ENCODE measurements around the gene IQSEC1.
"Not testable (repeated sequence)": the region's sequence is repeated elsewhere in the genome, so short reads cannot be mapped to it uniquely, and the experiment has no call there.

Gene IQSEC1

GRCh38 chr3:12859840-12860239 lies 213.4 kb downstream of the IQSEC1 start:
- no peaks in the 10 kb centered on the region for H3K79me2 ChIP-seq (ENCODE audit: insufficient read depth, low read length)
- no peak for TF ChIP-seq EZH2phosphoT487 (conservative IDR thresholded peaks at IDR 0.05; ENCODE audit: low read length)
- TF ChIP-seq, protein P1, sequence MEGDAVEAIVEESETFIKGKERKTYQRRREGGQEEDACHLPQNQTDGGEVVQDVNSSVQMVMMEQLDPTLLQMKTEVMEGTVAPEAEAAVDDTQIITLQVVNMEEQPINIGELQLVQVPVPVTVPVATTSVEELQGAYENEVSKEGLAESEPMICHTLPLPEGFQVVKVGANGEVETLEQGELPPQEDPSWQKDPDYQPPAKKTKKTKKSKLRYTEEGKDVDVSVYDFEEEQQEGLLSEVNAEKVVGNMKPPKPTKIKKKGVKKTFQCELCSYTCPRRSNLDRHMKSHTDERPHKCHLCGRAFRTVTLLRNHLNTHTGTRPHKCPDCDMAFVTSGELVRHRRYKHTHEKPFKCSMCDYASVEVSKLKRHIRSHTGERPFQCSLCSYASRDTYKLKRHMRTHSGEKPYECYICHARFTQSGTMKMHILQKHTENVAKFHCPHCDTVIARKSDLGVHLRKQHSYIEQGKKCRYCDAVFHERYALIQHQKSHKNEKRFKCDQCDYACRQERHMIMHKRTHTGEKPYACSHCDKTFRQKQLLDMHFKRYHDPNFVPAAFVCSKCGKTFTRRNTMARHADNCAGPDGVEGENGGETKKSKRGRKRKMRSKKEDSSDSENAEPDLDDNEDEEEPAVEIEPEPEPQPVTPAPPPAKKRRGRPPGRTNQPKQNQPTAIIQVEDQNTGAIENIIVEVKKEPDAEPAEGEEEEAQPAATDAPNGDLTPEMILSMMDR (IDR thresholded peaks at IDR 0.05; ENCODE audit: insufficient read depth, low read length, poor library complexity, severe bottlenecking) = no peak
- no peak overlapping the region for H3K27ac ChIP-seq (ENCODE audit: low read depth, low read length)

GRCh38 chr3:12856626-12857025 lies 216.6 kb downstream of the IQSEC1 start:
- Histone ChIP-seq H3K27ac (ENCODE audit: low read depth, low read length) (no peak overlapping the region), H3K79me2 (ENCODE audit: insufficient read depth, low read length) (no peaks in the 10 kb centered on the region), H4K20me1 (ENCODE audit: low read depth, low read length) (no peaks in the 10 kb centered on the region), H2AFZ (ENCODE audit: low read depth, low read length, severe bottlenecking) (no peak overlapping the region), H3K9me2 (replicated peaks; ENCODE audit: insufficient read depth, low read length) (no peaks in the 10 kb centered on the region), H3K36me3 (ENCODE audit: low read length) (no peaks in the 10 kb centered on the region), H3K9ac (ENCODE audit: low read length) (no peak overlapping the region), H3F3A (ENCODE audit: insufficient read depth) (no peaks in the 10 kb centered on the region), H3K4me2 (ENCODE audit: low read depth, low read length, poor library complexity, severe bottlenecking) (no peak overlapping the region), H3K9me3 (ENCODE audit: insufficient read depth, low read length) (no peaks in the 10 kb centered on the region), H3K4me3 (ENCODE audit: insufficient read depth, low read length, poor library complexity, severe bottlenecking) (no peak overlapping the region), H3K27me3 (ENCODE audit: low read length) (no peaks in the 10 kb centered on the region)
- TF ChIP-seq, protein P1 (IDR thresholded peaks at IDR 0.05; ENCODE audit: insufficient read depth, low read length, poor library complexity, severe bottlenecking) = no peak
- TF ChIP-seq EZH2phosphoT487 (conservative IDR thresholded peaks at IDR 0.05; ENCODE audit: low read length) = no peak

More at GRCh38 chr3:12859840-12860239, 213.4 kb downstream of the IQSEC1 start:
- Histone ChIP-seq H3K4me3 (ENCODE audit: insufficient read depth, low read length, poor library complexity, severe bottlenecking) (no peak overlapping the region), H4K20me1 (ENCODE audit: low read depth, low read length) (no peaks in the 10 kb centered on the region), H3K9me3 (ENCODE audit: insufficient read depth, low read length) (no peaks in the 10 kb centered on the region), H3K9ac (ENCODE audit: low read length) (no peak overlapping the region), H3K36me3 (ENCODE audit: low read length) (no peaks in the 10 kb centered on the region), H3K4me2 (ENCODE audit: low read depth, low read length, poor library complexity, severe bottlenecking) (no peak overlapping the region), H2AFZ (ENCODE audit: low read depth, low read length, severe bottlenecking) (no peak overlapping the region), H3K27me3 (ENCODE audit: low read length) (no peaks in the 10 kb centered on the region), H3K9me2 (replicated peaks; ENCODE audit: insufficient read depth, low read length) (no peaks in the 10 kb centered on the region), H3F3A (ENCODE audit: insufficient read depth) (no peaks in the 10 kb centered on the region)

DNA sequence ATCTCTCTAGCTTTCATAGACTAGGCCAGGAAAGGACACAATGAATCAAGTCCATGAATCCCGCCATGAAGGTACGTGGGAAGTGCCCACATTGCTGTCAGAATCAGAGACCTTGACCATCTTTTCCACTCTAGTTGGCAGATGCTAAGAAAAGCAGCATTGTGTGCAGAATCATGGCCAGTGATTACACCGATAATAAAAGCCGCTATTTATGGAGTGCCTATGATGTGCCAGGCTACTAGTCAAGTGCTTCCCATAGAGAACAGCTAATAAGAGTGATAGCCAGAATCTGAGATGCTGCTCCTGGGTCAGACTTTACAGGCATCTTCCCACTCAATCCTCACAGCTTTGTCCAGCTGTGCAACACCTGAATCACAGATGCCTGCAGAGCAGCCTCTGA lies 218.7 kb downstream of the IQSEC1 start:
- Histone ChIP-seq H3F3A (ENCODE audit: insufficient read depth) (no peaks in the 10 kb centered on the region), H3K36me3 (ENCODE audit: low read length) (no peaks in the 10 kb centered on the region), H3K4me2 (ENCODE audit: low read depth, low read length, poor library complexity, severe bottlenecking) (no peak overlapping the region), H2AFZ (ENCODE audit: low read depth, low read length, severe bottlenecking) (no peak overlapping the region), H3K9me3 (ENCODE audit: insufficient read depth, low read length) (no peaks in the 10 kb centered on the region), H3K79me2 (ENCODE audit: insufficient read depth, low read length) (no peaks in the 10 kb centered on the region), H3K27me3 (ENCODE audit: low read length) (no peaks in the 10 kb centered on the region), H3K9ac (ENCODE audit: low read length) (no peak overlapping the region), H3K4me3 (ENCODE audit: insufficient read depth, low read length, poor library complexity, severe bottlenecking) (no peak overlapping the region), H3K9me2 (replicated peaks; ENCODE audit: insufficient read depth, low read length) (no peaks in the 10 kb centered on the region), H3K27ac (ENCODE audit: low read depth, low read length) (no peak overlapping the region), H4K20me1 (ENCODE audit: low read depth, low read length) (no peaks in the 10 kb centered on the region)
- TF ChIP-seq, protein P1 (IDR thresholded peaks at IDR 0.05; ENCODE audit: insufficient read depth, low read length, poor library complexity, severe bottlenecking) = no peak
- no peak for TF ChIP-seq EZH2phosphoT487 (conservative IDR thresholded peaks at IDR 0.05; ENCODE audit: low read length)

GRCh38 chr3:12853847-12854246 lies 219.4 kb downstream of the IQSEC1 start:
- H3K9me2 ChIP-seq (replicated peaks; ENCODE audit: insufficient read depth, low read length); H3F3A ChIP-seq (ENCODE audit: insufficient read depth); H3K27ac ChIP-seq (ENCODE audit: low read depth, low read length); H3K9ac ChIP-seq (ENCODE audit: low read length); H2AFZ ChIP-seq (ENCODE audit: low read depth, low read length, severe bottlenecking); H3K36me3 ChIP-seq (ENCODE audit: low read length); H3K27me3 ChIP-seq (ENCODE audit: low read length); H3K4me3 ChIP-seq (ENCODE audit: insufficient read depth, low read length, poor library complexity, severe bottlenecking); H4K20me1 ChIP-seq (ENCODE audit: low read depth, low read length); H3K4me2 ChIP-seq (ENCODE audit: low read depth, low read length, poor library complexity, severe bottlenecking); H3K79me2 ChIP-seq (ENCODE audit: insufficient read depth, low read length); H3K9me3 ChIP-seq (ENCODE audit: insufficient read depth, low read length): not testable (repeated sequence)
